HG02885 (cell line): ENCODE measurements around the gene CFAP77.

Source experiments
- ATAC-seq: cut with Tn5 transposase; IDR thresholded peaks from one replicate; pipeline ENCODE4 v1.9.1; 2021; ENCODE audit warnings: mild to moderate bottlenecking; ENCODE audit not compliant: unreplicated experiment, poor library complexity

The CFAP77 gene

DNA sequence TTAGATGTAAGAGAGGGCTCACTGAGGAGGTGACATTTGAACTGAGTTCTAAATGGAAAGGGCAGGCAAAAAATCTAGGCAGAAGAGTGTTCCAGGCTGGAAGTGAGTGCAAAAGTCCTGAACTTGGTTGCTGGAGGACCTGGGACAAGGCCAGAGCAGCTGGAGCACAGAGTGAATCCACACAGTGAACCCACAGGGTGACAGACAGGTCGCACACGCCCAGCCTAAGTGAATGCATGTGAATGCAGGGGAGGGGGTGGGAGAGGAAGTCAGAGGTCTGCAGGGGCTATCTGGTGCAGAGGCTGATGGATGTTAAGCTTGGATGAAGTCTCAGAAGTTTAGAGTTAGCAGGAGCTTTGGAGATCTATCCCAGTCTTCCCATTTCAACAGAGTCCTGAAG is 2.8 kb upstream of the CFAP77 start:
- ATAC-seq, result no peak

DNA sequence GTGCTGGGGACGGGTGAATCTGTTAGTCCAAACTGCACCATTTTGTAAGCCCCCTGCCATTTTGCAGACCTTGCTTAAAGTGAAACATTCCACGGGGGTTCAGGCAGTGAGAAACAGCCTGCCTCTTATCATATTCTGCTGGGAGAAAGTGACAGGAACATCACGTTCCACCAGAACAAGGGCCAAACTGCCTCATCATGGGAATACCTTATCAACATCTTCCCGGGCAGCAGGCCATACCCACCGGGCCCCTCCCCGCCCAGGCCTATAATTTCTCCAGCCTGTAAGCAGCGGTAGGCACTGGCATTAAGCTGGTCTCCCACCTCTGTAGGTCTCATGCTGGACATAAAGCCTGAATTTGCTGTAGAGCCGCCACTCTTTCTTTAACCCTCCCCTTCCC is 1.5 kb upstream of the CFAP77 start:
- ATAC-seq, result no peak

DNA sequence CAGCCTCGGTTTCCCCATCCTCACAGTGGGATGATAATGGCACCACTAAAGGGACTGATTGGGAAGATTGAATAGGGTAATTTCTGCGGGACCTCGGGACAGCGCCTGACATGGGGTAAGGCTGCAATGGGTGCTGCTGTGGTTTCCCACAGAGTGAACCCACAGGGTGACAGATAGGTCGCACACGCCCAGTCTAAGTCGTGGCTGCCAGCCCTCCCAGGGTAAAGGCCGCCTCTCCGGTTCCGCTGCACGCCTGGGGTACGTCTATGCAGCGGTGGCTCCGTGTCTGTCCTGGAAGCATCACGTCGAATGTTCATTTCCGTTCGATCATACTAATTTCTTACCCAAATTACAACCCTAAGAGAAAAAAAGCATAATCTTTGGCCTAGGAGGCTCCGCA is 631 bp downstream of the CFAP77 start:
- no peak for ATAC-seq

DNA sequence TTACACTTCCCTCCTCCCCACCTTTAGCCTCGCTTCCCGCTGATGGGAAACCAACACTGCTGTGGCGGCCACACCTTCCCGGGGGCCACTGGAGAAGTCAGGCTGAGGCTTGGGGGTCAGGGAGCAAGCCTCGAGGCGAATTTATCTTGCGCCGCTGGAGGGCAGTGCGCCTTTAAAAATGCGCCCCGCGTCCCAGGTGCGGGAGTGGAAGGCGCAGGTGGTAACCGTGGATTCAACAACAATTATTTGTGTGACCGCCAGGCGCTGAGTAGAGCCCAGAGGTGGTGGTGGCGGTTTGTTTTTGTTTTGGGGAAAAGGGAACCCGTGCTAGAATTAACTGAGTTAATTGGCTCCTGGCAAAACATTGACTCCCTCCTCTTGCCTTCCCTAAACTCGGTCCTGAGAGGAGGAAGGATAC is 1.1 kb downstream of the CFAP77 start:
- ATAC-seq, result peak; percentile 38

DNA sequence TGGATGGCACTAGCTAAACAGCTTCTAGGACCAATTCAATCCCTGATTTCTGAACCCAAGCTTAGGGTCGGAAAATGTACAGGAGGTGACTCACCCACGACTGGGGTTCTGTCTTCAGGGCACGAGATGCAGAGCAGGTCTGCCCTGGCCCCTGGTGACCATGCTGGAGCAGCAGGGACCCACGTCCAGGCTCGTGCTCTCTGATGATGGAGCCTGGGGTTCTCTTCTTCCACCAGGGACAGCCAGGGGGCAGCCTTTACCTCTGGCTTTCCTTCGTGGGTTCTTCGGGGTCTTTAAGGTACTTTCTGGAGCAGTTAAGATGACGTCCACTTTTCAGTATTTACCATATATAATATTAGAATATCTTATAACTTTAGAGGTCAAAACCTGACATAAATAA is 2.1 kb downstream of the CFAP77 start:
- ATAC-seq, result no peak

DNA sequence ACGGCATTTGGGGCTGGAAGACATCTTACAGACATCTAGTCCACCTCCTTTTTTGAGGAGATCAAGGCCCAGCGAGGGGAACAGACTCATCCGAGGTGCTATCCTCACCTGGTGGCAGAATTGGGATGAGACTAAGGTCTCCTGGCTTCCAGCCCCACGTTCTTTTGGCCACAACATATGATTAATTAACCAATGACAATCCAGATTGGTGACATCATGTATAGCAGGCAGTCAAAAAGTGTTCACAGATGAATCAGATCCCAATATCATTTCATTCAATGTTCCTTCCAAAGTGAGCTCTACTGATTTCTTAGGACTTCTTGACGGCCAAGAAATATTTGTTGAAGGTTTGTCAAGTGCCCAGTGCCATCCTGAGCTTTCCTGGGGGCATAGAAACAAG is 3.9 kb downstream of the CFAP77 start:
- no peak for ATAC-seq

DNA sequence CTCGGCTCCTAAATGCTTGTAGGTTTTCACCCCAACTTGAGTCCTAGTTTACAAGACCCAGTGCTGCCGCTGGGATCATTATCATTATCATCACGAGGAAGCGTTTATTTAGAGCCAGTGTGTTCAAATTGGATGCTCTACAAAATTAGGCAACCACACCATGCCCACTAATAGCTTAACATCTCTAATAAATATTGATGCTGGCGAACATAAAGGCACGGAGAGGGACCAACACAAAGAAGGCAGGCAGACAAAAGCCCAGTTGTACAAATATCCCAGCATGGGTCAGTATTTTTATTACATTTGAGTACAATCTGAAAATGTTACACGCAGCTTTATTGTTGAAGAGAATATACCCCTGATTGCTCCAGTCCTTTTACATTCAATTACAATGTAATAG is 4.7 kb downstream of the CFAP77 start:
- no peak for ATAC-seq

DNA sequence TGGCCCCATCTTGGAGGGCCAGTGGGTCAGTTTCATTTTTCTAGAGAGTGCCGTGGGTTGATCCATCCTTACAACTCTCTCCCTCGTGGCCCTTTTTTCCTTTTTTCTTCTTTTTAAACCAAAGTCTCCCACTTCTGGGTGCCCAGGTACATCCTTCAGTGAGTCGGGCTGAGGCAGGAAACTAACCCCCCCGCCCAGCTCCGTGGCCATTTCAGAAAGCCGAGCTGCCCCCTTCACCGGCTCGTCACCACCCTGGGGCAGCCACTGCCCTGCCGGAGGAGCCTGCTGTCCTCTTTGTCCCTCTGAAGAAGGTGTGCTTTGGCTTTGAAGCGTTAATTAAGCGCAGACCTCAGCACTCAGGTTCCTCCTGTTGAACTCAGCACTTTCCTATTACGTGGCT is 5.2 kb downstream of the CFAP77 start:
- ATAC-seq, result no peak

DNA sequence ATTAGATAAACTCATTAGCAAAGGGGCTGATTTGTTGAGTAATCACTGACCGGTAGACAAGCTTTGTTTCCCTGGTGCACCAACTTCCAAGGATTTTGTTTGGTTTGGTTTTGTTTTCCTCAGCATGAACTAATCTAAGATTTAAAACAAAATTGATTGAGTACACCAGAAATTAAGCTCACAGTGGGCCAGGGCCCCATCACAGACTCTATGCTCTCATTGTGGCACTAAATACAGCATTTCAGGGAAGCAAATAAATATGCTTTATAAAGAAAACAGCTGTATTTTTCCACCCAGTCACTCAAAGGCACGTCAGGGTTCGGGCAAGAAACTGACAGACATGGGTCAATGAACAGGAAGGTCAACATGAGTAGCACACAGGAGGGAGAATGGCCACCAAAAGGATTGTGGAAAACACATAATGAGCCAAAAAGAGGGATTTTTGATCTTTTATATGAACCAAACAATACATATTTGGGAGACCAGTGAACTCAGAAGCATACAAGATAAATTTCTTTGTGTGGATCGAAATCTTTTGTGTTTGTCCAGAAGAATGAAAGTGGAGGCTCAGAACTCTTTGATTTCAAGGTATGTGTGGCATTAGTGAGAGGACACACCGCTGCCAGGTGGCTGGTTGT is 8.8 kb downstream of the CFAP77 start:
- no peak for ATAC-seq

DNA sequence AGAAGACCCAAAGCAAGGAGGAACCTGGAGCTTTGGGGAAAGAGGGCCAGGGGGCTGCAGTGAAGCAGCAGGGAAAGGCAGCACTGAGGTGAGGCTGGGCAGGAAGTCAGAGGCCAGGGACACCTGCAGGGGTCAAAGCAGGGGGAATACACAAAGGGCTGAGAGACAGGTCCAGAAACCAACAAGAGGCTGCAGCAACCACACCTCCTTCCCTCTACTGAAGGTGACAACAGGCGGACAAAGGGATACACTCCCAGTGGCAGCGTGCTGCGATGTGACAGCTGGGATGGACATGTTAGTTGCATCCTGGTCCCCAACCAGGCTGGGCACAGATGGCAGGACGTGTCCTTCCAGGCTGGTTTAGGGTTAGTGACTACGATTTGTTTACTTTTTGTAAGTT is 12.6 kb downstream of the CFAP77 start:
- ATAC-seq, result no peak

DNA sequence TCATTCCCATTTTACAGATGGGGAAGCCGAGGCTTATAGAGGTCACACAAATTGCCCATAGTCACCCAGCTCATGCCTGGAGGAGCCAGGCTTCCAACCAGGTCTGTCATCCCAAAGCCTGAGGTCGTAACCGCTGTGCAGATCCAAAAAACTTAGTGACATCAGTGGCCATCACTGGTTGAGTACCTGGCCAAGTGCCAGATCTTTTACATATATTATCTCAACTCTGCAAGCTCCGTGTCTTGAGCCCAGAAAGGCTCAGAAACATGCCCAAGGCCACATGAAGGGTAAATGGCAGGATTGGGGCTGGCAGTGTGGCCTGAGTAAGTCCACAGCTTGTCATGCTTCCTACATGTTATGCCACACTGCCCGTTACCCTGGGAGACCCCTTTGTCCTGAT is 13.5 kb downstream of the CFAP77 start:
- no peak for ATAC-seq

DNA sequence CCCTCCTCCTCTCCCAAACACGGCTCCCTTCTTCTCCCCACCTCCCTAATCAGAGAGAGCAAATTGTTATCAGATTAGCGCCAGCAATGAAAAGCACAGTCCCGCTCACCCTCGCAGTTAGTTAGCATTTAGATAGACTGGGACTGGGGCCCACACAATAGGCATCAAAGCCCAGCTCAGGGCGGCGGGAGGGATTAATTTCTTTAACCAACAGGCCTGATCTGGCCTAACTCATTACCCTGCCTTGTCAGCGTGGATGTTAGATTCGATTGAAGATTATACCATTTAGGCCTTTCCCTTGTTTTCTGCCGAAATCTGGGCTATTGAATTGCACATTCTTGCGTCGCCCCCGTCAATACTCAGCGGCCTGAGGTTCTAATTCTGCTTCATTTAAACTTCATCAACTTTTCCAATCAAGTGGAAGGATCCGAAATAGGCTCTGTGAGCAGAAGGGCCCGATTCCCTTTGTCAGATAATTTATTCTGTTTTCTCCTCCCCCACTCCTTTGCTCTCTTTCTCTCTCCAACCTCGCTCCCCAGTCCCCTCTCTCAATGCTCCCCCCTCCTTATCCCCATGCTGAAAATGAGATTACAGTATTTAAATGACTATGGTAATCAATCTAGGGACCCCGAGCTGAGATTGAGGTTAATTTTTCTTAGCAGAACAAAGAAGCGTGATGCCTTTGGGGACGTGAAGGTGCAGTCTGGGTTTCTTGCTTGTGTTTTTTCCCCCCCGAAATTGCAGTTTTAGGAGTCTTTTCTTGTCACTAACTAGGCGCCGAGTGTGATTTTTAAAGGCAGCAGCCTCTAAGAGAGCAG is 15.1 kb downstream of the CFAP77 start:
- ATAC-seq, result no peak

DNA sequence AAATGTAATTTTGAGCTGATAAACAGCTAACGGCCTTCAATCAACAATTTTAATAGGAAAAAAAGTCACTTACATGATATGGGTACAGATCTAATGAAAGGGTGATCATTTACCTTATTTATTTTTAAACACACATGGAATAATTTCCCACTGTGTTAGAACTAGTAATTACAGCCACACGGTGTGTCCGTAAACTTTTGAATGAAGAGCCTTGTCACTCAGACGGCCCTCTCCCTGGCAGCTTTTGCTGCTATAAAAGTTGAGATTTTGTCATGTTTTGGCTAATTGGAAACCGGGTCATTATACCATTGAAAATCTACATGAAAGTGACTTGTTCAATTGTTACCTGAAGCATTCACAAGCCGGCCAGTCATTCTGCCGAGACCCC is 15.7 kb downstream of the CFAP77 start:
- ATAC-seq, result no peak

DNA sequence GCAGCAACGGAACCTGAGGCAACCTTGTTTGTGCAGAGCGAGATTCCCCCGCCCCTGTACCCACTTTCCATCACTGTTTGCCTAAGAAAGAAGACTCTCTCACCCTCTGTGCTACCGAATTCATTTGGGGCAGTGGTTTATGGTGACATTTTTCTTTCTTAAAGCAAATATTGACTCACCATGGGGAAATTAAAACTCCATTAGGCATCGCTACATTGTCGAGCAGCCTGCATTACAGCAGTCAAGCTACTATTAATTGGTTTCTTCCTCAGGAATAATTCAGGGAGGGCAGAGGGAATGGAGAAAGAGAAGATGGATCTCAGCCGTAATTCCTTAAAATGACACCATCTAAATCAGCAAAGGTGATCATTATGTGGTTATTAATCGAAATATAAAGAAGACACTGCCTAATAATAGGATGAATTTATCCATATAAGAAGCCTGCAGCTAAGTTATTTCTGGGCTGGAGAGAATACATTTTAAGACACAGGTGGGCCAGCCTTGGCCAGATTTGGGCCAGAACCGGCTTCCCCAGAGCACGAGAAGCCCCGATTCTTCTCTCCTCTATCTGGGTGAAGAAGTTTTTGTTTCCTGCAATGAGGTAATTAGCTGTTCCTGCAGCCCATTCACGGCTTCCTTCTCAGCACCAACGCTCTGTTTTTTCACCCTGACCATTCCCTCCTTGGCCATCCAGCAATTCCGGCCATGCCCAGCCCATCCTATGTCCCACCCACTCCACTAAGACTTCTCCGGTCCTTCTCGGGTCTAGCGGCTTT is 16.8 kb downstream of the CFAP77 start:
- no peak for ATAC-seq

DNA sequence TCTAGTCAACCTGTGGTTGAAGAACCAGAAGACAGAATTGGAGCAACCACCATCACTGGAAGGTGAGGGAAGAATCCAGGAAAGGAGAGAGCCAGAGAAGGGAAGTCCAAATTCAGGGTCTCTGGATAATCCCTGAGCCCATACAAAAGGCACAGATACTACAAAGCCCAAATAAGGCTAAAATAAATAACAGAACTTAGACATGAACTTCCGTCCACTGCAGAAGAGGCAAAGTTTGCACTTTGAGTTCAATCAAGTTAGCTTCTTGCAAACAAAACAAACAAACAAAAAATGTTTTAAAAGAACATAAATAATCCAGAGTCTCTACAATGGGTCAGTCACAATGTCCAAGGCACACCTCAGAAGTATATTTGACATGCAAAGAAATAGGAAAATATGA is 21.0 kb downstream of the CFAP77 start:
- no peak for ATAC-seq

DNA sequence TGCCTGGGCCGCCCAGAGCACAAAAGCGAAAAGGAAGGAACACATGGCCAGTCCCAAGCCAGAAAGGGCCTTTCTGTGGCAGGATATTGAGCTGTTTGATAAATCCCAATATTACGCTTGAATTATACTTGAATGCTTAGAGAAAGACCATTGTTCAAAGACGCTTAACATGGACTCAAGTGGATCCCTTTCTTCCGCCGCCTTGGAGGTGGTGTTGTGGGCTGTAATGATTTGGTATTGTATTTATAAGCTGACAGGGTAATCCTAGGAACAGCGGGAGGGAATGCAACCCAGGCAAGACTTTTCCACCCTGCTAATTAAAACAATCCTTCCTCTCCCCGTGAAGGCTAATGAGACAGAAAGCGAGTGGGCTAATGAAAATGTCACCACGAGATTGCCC is 24.9 kb downstream of the CFAP77 start:
- no peak for ATAC-seq

DNA sequence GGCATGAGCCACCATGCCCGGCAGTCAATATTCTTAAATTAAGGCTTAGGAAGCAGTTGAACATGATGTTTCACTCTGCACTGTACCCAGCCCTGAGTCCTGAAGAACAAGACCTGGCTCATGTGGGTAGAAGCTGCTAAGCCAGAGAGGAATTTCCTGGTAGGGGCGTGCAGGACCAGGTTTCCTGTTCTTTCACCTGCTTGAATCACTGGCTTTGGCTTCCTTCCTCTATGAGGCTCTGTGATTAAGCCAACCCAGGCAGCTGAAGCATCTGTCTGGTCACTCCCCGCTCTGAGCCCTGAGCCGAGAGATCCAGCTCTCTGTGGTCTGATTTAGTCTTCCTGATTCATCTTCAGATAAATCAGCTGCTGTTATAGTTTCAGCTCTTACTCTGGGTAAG is 29.1 kb downstream of the CFAP77 start:
- no peak for ATAC-seq

DNA sequence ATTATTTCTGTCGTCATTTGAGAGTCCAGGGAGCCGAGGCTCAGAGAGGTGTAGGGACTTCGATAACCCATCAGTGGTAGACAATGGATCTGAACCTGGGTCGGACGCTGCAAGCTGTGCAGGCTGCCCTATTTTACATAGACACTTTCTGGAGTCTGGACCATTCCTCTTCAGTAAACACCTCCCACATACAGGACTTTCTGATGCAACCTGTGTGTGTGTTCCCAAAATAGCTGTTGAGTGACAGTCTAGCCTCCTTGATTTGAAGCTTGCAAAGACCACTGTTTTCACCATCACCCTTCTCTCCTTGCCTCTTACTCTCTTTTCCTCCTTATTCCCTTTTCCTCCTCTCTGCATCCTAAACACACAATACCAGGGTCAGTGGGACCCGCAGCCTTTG is 30.7 kb downstream of the CFAP77 start:
- no peak for ATAC-seq

DNA sequence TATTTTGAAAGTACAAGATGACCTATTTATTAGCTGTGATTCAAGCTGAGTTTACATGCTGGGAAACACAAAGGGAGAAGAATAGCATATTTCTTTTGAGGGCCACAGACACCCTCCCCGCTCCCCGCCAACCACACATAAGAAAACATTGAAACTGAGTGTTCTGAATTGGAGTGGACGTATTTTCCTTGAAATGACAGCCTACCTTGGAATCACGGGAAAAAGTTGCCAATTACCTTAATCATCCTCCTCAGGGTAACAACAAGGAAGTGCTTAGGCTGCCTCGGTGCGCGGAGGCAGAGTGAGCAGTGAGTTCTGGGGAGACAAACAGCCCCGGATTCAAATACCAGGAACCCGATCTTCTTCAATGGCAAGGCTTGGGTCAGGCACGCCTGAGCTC is 31.4 kb downstream of the CFAP77 start:
- ATAC-seq, result no peak

DNA sequence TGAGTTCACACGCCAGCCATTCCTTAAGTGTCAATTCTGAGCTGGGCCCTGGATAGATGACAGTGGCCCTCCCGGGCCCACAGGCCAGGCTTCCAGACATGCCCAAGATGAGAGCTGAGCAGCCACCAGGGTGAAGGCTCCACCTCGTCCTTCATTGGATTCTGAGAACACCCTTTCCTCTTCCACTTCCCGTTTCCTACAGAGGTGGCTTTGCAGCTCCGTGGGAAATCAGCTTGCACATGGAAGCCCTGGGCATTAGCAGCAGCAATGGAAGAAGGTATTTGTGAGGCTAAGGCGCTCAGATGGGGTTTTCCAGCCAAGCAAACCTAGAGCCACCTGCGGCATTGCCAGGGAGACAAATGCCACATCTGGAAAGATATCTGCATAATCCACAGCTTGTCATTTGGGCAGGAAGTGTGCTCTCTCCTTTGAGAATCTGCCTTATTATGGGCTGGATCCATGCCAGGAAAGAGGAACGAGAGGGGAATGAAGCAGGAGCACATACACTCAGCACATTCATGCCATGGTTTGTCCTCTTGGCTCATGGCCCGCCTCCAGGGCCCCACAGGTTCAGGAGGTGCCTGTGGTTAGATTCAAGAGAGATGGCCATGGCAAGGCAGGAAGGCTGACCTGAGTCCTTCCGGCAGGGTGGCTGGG is 34.1 kb downstream of the CFAP77 start:
- no peak for ATAC-seq

DNA sequence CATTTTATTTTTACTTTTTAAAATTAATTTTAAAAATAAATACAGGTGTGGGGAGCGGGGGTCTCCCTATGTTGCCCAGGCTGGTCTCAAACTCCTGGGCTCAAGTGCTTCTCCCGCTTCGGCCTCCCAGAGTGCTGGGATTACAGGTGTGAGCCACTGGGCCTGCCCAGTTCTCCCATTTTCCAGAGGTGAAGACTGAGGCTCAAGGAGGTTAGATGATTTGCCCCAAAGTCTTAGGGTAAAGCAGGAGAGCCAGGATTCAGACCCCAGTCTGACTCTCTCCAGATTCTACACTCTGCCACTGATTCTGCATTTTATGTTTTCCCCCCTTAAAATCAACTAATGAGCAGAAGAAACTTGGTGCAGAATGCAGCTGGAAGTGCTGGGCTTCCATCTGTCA is 36.9 kb downstream of the CFAP77 start:
- ATAC-seq, result no peak
